Fibroblast of lung (primary cell): Measurements from ENCODE around the gene SYPL1. TPM values are rescaled to one million over a fixed set of nuclear protein-coding genes. Genes with fewer than 3 reads are reported as not detected.

ENCODE experiments used
- DNase-seq, 2 donors: peaks; one replicate each; pipeline versions ENCODE4 v3.0.0 to v3.0.0-alpha.2; 2010; ENCODE audit warnings: low read depth in 2 of 2
- H2AFZ ChIP-seq: 2 replicates; pipeline ENCODE4 v1.5.1; 2012; ENCODE audit warnings: low read length, control low read depth, inconsistent platforms
- H3K27ac ChIP-seq: 2 replicates; pipeline ENCODE4 v1.5.1; 2011; ENCODE audit warnings: low read length, control low read depth; ENCODE audit not compliant: insufficient read depth
- H3K27me3 ChIP-seq: 2 replicates; pipeline ENCODE4 v1.5.1; 2011; ENCODE audit warnings: mild to moderate bottlenecking, low read length; ENCODE audit not compliant: control insufficient read depth, insufficient read depth
- H3K36me3 ChIP-seq: 2 replicates; pipeline ENCODE4 v1.5.1; 2011; ENCODE audit warnings: low read length; ENCODE audit not compliant: control insufficient read depth, insufficient read depth
- H3K4me1 ChIP-seq: 2 replicates; pipeline ENCODE4 v1.5.1; 2011; ENCODE audit warnings: low read length; ENCODE audit not compliant: control insufficient read depth, insufficient read depth; ENCODE audit errors: extremely low read depth
- H3K4me2 ChIP-seq: 2 replicates; pipeline ENCODE4 v1.5.1; 2011; ENCODE audit warnings: low read length, control low read depth; ENCODE audit not compliant: insufficient read depth; ENCODE audit errors: extremely low read depth
- H3K4me3 ChIP-seq, 4 experiments: fragments of 200-600 bp in 1 of 4; sonication (generic) in 1 of 4; replicated peaks in 1 of 4; 2 replicates each; pipeline ENCODE4 v1.5.1; 2011 to 2016; ENCODE audit warnings: low read length in 4 of 4, low read depth in 3 of 4, mild to moderate bottlenecking in 3 of 4, control low read depth in 2 of 4, inconsistent platforms in 1 of 4, mixed read lengths in 1 of 4; ENCODE audit not compliant: insufficient read depth in 1 of 4; ENCODE audit errors: control extremely low read depth in 1 of 4
- H3K79me2 ChIP-seq: 2 replicates; pipeline ENCODE4 v1.5.1; 2012; ENCODE audit warnings: mild to moderate bottlenecking, low read length, inconsistent platforms; ENCODE audit not compliant: control insufficient read depth, insufficient read depth
- H3K9ac ChIP-seq: 2 replicates; pipeline ENCODE4 v1.5.1; 2011; ENCODE audit warnings: mild to moderate bottlenecking, low read length, control low read depth; ENCODE audit not compliant: insufficient read depth
- H3K9me3 ChIP-seq: 2 replicates; pipeline ENCODE4 v1.5.1; 2012; ENCODE audit warnings: low read depth, low read length; ENCODE audit not compliant: control insufficient read depth, insufficient read depth
- H4K20me1 ChIP-seq: 2 replicates; pipeline ENCODE4 v1.5.1; 2011; ENCODE audit warnings: low read length; ENCODE audit not compliant: control insufficient read depth, insufficient read depth; ENCODE audit errors: extremely low read depth
- CTCF ChIP-seq, 2 donors: IDR thresholded peaks in 1 of 2; conservative IDR thresholded peaks in 1 of 2; 1 replicate in 1 of 2; 2 replicates in 1 of 2; pipeline ENCODE4 v1.5.1; 2011 to 2012; ENCODE audit warnings: low read length in 2 of 2, control low read depth in 1 of 2, inconsistent platforms in 1 of 2, low read depth in 1 of 2, mild to moderate bottlenecking in 1 of 2
- EZH2 ChIP-seq: IDR thresholded peaks from 2 replicates; pipeline ENCODE4 v1.5.1; 2012; ENCODE audit warnings: low read length, control low read depth, mild to moderate bottlenecking; ENCODE audit errors: missing control alignments
- polyA plus RNA-seq, 2 donors: library from polyadenylated mRNA; depleted of rRNA in 1 of 2; stranded (reverse) in 1 of 2; unstranded in 1 of 2; fragments of >200 nt; gene quantifications; 2 replicates each; pipeline ENCODE4 v1.2.1, GENCODE V29; 2011 to 2012; ENCODE audit warnings: missing spikeins in 1 of 2
- total RNA-seq: library from RNA; depleted of rRNA; stranded (reverse); fragments of >200 nt; gene quantifications from 2 replicates; pipeline ENCODE4 v1.2.1, GENCODE V29; 2014

SYPL1 gene
- total and polyA plus RNA-seq, 2 donors (not counting 1 experiment from before 2014, with no cell fraction given) = 71.0 to 132 TPM

DNA sequence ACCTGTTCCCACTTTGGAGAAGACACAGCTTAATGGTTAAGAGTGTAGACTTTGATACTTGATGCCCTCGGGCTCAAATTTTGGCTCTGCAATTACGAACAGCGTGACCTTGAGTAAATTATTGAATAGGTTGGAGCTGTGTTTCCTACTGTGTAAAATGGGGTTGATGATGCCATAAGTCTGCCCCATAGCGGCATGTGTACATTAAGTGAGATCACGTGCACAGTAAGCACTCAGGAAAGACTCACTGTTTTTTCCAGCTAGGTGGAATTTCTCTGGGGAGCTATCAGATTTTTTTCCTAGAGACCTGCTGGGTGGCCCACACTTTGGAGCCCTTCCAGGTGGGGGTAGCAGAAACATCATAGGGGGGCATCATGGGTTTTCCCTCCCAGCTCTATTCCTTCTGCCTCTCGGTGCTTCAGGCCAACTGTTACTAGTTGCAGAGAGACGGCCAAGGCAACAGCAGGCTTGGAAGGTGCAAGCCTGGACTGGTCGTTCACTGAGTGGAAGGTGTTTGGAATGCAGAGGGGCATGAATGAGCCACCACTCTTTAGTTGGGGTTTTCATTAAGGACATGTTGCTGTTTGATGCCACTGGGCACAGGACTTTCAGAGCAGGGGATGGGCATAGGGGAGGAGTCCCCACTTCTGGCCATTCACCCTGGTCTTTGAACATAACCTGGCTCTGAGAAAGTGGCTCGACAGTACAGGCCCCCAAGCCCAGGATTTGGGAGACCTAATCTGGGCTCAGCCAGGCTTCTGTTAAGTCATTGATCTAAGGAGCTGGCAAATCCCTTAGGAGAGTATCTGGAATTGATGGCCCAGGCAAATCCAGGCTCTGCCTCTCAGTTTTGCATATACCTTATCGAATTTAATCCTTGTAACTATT, 64.0 kb downstream of the SYPL1 start:
- no peak for TF ChIP-seq EZH2
- TF ChIP-seq CTCF (conservative IDR thresholded peaks at IDR 0.05 in 1 of 2, IDR thresholded peaks at IDR 0.05 in 1 of 2; ENCODE audit: low read depth in 1 of 2, low read length in 2 of 2) = no peak
- no peak overlapping the region for H3K4me2 ChIP-seq

GRCh38 chr7:106047184-106047583, 64.9 kb downstream of the SYPL1 start:
- peaks cover 13% of the 10 kb centered on the region for H3K27me3 ChIP-seq

More for the DNA sequence above, 64.0 kb downstream of the SYPL1 start:
- H3K9me3 ChIP-seq = no peaks in the 10 kb centered on the region
- no peak for DNase-seq
- no peak overlapping the region for H3K9ac ChIP-seq
- no peak overlapping the region for H2AFZ ChIP-seq
- no peak overlapping the region for H3K27ac ChIP-seq
- no peak overlapping the region for H3K4me3 ChIP-seq
- no peaks in the 10 kb centered on the region for H3K36me3 ChIP-seq
- no peaks in the 10 kb centered on the region for H4K20me1 ChIP-seq
- H3K79me2 ChIP-seq = no peaks in the 10 kb centered on the region
- peaks cover 5% of the 10 kb centered on the region for H3K4me1 ChIP-seq
- peaks cover 13% of the 10 kb centered on the region for H3K27me3 ChIP-seq

More at GRCh38 chr7:106047184-106047583, 64.9 kb downstream of the SYPL1 start:
- TF ChIP-seq CTCF (conservative IDR thresholded peaks at IDR 0.05 in 1 of 2, IDR thresholded peaks at IDR 0.05 in 1 of 2; ENCODE audit: low read depth in 1 of 2, low read length in 2 of 2) (no peak), EZH2 (no peak)
- Histone ChIP-seq H3K4me2 (no peak overlapping the region), H3K79me2 (no peaks in the 10 kb centered on the region), H3K9ac (no peak overlapping the region), H2AFZ (no peak overlapping the region), H3K27ac (no peak overlapping the region), H3K9me3 (no peaks in the 10 kb centered on the region), H4K20me1 (no peaks in the 10 kb centered on the region), H3K36me3 (no peaks in the 10 kb centered on the region), H3K4me3 (no peak overlapping the region), H3K4me1 (peaks cover 5% of the 10 kb centered on the region)
- no peak for DNase-seq
